ENCODE data around the gene METAP1.

- no peak for TF ChIP-seq CTCF (IDR thresholded peaks at IDR 0.05; ENCODE audit: low read depth, low read length, poor library complexity, severe bottlenecking)
- TF ChIP-seq EZH2phosphoT487 (IDR thresholded peaks at IDR 0.05; ENCODE audit: borderline replicate concordance, low read length), result no peak
Observed at GRCh38 chr4:99074816-99075215, 79.3 kb downstream of the METAP1 start.

Data from DOHH2 (cell line).